Lung (tissue), 12 donors: Measurements from ENCODE around the gene SLC46A1. TPM values are rescaled to one million over a fixed set of nuclear protein-coding genes. Genes with fewer than 3 reads are reported as not detected.
A peak's percentile ranks its signal among the peaks of the same experiment; 100 is the strongest.

Experiments
- ATAC-seq: fragments of 200-7000 bp; cut with Tn5 transposase; one replicate; pipeline ENCODE4 v1.9.1; 2020; ENCODE audit warnings: moderate number of reproducible peaks; ENCODE audit not compliant: insufficient read depth, low FRiP score
- DNase-seq, 3 donors: peaks; one replicate each; pipeline ENCODE4 v3.0.0-alpha.2; 2013 to 2017
- H3K27ac ChIP-seq, 2 donors: one replicate each; pipeline ENCODE4 v1.5.1; 2013; ENCODE audit warnings: mild to moderate bottlenecking in 2 of 2, moderate library complexity in 2 of 2, control low read depth in 1 of 2, inconsistent platforms in 1 of 2, low read depth in 1 of 2, low read length in 1 of 2
- H3K27me3 ChIP-seq, 3 donors: one replicate each; pipeline ENCODE4 v1.5.1; 2013; ENCODE audit warnings: low read length in 2 of 3; ENCODE audit not compliant: control insufficient read depth in 3 of 3, insufficient read depth in 3 of 3
- H3K36me3 ChIP-seq, 4 donors: one replicate each; pipeline ENCODE4 v1.5.1; 2013; ENCODE audit warnings: low read length in 4 of 4, mild to moderate bottlenecking in 1 of 4, moderate library complexity in 1 of 4; ENCODE audit not compliant: control insufficient read depth in 4 of 4, insufficient read depth in 4 of 4
- H3K4me1 ChIP-seq, 5 donors: one replicate each; pipeline ENCODE4 v1.5.1; 2013; ENCODE audit warnings: low read length in 5 of 5, mild to moderate bottlenecking in 2 of 5, moderate library complexity in 1 of 5; ENCODE audit not compliant: control insufficient read depth in 5 of 5, insufficient read depth in 5 of 5
- H3K4me3 ChIP-seq: one replicate; pipeline ENCODE4 v1.5.1; 2013; ENCODE audit warnings: mild to moderate bottlenecking, control low read depth, moderate library complexity
- H3K9ac ChIP-seq, 2 donors: one replicate each; pipeline ENCODE4 v1.5.1; 2013; ENCODE audit warnings: low read length in 2 of 2, control low read depth in 1 of 2; ENCODE audit not compliant: insufficient read depth in 1 of 2
- H3K9me3 ChIP-seq, 4 donors: one replicate each; pipeline ENCODE4 v1.5.1; 2013; ENCODE audit warnings: low read length in 3 of 4, mild to moderate bottlenecking in 1 of 4, moderate library complexity in 1 of 4; ENCODE audit not compliant: control insufficient read depth in 4 of 4, insufficient read depth in 3 of 4
- WGBS, 2 donors: extraction: QIAGEN DNeasy Blood & Tissue Kit; methylation state at CpG; one replicate each; pipeline ENCODE4 v1.1.7; 2013; 5-methylcytosine and 5-hydroxymethylcytosine counted together
- polyA plus RNA-seq, 2 donors: library from polyadenylated mRNA; stranded (reverse); fragments of 200-250 nt; gene quantifications; one replicate each; pipeline ENCODE4 v1.2.1, GENCODE V29; 2013
- total RNA-seq, 2 donors: library from RNA; depleted of rRNA in 1 of 2; stranded (reverse); fragments of >200 nt in 1 of 2; gene quantifications; one replicate each; pipeline ENCODE4 v1.2.1, GENCODE V29; 2014 to 2021
- TF ChIP-seq, protein P1 (sequence below): IDR thresholded peaks from 2 replicates; pipeline ENCODE4 v1.5.1; 2012; ENCODE audit warnings: mild to moderate bottlenecking; ENCODE audit errors: control extremely low read depth, extremely low read depth
- donor health status: control.
- donor health status: control.
- donor health status: Bipolar disorder and iron deficiency.
- donor health status: healthy.
- donor health status: DM: yes; HTN: yes; CAD: no.

The SLC46A1 gene
- total and polyA plus RNA-seq, 4 donors, result 4.6 to 23.8 (median 9.4) TPM

DNA sequence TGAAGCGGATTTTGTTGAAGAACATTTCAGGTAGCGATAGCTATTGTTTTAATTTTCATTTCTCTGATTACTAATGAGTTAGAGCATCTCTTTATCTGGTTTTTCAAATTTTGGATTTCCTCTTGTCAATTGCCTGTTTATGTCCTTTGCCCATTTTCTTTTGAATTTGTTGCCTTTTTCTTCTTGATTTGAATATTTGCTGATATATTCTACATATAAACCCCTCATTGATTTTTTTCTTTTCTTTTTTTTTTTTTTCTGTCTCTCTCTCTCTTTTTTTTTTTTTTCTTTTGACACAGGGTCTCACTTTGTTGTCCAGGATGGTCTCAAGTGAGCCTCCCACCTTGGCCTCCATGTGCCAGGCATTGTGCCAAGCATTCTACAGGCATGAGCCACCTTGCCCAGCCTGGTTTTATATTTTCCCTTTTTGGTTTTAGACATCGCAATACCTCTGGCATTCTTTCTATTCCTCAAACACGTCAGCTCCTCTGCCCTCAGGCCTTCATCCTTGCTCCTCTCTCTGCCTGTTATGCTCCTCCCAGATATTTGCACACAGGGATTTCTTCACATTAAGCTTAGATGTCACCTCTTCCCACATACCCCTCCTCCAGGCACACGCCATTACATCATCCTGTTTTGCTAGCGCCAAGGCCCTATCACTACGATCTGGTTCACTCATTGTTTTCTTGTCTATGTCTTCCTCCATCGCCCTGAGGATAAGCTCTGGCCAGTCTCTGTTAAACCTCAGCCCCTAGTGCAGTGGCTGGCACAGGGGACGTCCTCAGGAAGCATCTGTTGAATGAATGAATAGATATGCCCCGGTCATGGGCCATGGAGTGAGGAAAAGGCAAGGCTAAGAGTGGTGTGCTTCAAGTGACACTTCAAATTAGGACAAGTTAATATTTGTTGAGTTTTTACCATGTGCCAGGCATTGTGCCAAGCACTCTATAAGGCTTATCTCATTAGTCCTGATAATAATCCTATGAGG, 25.9 kb downstream of the SLC46A1 start:
- ATAC-seq (no peak), DNase-seq (peak in 2 of 3 donors; percentile 38 to 64)
- Histone ChIP-seq H3K27ac (peak overlapping the region in 1 of 2 donors; percentile 9), H3K9ac (no peak overlapping the region), H3K27me3 (peaks cover 0 to 33% (median 6%) of the 10 kb centered on the region in 3 donors), H3K36me3 (peaks cover 0 to 4% (median 0%) of the 10 kb centered on the region in 4 donors), H3K4me3 (no peak overlapping the region), H3K4me1 (peaks cover 0 to 17% (median 0%) of the 10 kb centered on the region in 5 donors), H3K9me3 (no peaks in the 10 kb centered on the region)
- TF ChIP-seq, protein P1, sequence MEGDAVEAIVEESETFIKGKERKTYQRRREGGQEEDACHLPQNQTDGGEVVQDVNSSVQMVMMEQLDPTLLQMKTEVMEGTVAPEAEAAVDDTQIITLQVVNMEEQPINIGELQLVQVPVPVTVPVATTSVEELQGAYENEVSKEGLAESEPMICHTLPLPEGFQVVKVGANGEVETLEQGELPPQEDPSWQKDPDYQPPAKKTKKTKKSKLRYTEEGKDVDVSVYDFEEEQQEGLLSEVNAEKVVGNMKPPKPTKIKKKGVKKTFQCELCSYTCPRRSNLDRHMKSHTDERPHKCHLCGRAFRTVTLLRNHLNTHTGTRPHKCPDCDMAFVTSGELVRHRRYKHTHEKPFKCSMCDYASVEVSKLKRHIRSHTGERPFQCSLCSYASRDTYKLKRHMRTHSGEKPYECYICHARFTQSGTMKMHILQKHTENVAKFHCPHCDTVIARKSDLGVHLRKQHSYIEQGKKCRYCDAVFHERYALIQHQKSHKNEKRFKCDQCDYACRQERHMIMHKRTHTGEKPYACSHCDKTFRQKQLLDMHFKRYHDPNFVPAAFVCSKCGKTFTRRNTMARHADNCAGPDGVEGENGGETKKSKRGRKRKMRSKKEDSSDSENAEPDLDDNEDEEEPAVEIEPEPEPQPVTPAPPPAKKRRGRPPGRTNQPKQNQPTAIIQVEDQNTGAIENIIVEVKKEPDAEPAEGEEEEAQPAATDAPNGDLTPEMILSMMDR, result no peak
- WGBS, 2 donors, result 37 to 53% methylated on average over 10 of the region's 10 CpGs

DNA sequence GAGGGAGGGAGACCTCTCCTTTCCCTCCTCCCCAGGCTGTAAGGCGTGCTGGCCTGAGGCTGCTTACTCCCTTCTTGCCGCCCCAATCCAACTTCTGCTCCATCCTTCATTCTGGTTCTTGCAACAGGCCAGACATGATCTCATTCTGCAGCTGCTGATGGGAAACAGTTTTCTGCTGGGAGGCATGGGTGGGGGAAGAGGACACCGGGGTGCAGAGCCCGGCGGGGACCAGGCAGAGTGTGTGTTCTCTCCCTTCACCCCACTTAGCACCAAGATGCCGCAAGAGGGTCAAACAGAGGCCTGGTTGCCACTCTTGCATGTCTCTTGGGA, 33.1 kb downstream of the SLC46A1 start:
- TF ChIP-seq, protein P1, result no peak
- Histone ChIP-seq H3K27ac (no peak overlapping the region), H3K36me3 (no peaks in the 10 kb centered on the region), H3K4me1 (peaks cover 0 to 21% (median 10%) of the 10 kb centered on the region in 5 donors), H3K9ac (no peak overlapping the region), H3K27me3 (no peaks in the 10 kb centered on the region), H3K9me3 (no peaks in the 10 kb centered on the region), H3K4me3 (no peak overlapping the region)
- ATAC-seq (no peak), DNase-seq (no peak)
- WGBS, 2 donors, result 90% methylated on average over 6 of the region's 6 CpGs

DNA sequence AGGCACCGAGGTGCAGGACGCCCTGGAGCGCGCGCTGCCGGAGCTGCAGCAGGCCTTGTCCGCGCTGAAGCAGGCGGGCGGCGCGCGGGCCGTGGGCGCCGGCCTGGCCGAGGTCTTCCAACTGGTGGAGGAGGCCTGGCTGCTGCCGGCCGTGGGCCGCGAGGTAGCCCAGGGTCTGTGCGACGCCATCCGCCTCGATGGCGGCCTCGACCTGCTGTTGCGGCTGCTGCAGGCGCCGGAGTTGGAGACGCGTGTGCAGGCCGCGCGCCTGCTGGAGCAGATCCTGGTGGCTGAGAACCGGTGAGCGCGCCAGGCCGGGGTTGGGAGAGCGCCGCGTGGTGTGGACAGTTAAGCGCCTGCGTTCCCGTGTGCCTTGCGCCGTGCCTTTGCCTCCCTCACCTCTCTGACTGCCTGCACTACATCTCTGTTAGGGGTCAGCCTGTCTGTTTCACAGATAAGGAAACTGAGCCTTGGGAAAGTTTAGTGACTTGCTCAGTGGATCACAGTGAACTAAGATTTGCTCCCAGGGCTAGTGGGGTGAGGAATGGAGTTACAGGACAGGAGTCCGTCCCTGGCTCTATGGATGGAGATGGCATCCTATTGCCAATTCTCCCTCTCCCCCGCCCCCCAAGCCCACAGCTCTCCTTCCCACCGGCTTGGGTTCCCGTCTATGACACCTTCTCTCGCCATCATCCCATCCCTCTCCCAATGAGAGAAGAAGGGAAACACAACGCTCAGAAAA, 33.6 kb downstream of the SLC46A1 start:
- Histone ChIP-seq H3K4me1 (peaks cover 0 to 21% (median 10%) of the 10 kb centered on the region in 5 donors), H3K4me3 (peak overlapping the region; percentile 58), H3K36me3 (no peaks in the 10 kb centered on the region), H3K27me3 (no peaks in the 10 kb centered on the region), H3K9ac (no peak overlapping the region), H3K27ac (peak overlapping the region in 1 of 2 donors; percentile 43), H3K9me3 (no peaks in the 10 kb centered on the region)
- TF ChIP-seq, protein P1, result no peak
- DNase-seq, result peak in 2 of 3 donors; percentile 14 to 18
- WGBS, 2 donors, result 10 to 12% methylated on average over 38 to 53 of the region's 53 CpGs
- no peak for ATAC-seq
